Erythroblast (primary cell): ENCODE measurements around the gene DPP10.

Experiments
- GATA1 ChIP-seq: IDR thresholded peaks from 2 replicates; pipeline ENCODE4 v1.6.1; 2011; ENCODE audit warnings: low read depth, mild to moderate bottlenecking, control low read depth, low read length, moderate library complexity
- POLR2A ChIP-seq: IDR thresholded peaks from 2 replicates; pipeline ENCODE4 v1.6.1; 2011; ENCODE audit warnings: mild to moderate bottlenecking, low read length

DNA sequence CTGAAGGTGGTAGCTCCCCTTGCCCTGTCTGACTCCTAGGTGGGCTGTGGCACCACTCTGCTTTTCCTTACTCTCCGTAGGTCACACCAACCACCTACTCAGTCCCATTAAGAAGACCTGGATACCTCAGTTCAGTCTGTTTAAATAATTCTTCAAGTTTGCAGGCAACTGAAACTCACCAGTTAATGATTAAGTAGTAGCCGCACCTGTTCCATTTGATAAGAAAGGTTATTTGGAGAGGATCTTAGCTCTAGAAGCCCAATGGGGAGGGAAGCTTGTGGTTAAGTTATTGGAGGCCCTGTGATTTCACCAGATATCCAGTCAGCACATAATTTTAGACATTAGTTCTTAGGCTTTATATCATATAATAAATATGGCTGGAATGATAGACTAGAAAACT is 1193.0 kb downstream of the DPP10 start:
- TF ChIP-seq POLR2A, result no peak
- no peak for TF ChIP-seq GATA1
